IMR-90 (cell line): Measurements from ENCODE around the gene ILK. TPM values are rescaled to one million over a fixed set of nuclear protein-coding genes. Genes with fewer than 3 reads are reported as not detected.

ENCODE experiments used
- ATAC-seq: fragments of 200-7000 bp; cut with Tn5 transposase; 2 replicates; pipeline ENCODE4 v1.9.1; 2020; ENCODE audit warnings: low read depth, mild to moderate bottlenecking, moderate library complexity
- BruUV-seq: library from RNA; stranded (reverse); fragments of 400-500 nt; replicated peaks from 2 replicates; lab custom pipeline; 2021; lab: Mats Ljungman, UMichigan
- CTCF ChIA-PET: fragments of 300-600 bp; formaldehyde crosslinking; extraction: SDS; loops from one replicate; lab custom pipeline; 2021; ENCODE audit warnings: antibody characterized with exemption; lab: Yijun Ruan, JAX
- POLR2A ChIA-PET: fragments of 300-600 bp; sonication (Branson Sonifier 250); formaldehyde crosslinking; loops from one replicate; lab custom pipeline; 2022; ENCODE audit warnings: antibody characterized with exemption; ENCODE audit not compliant: unreplicated experiment; lab: Charles Lee
- DNase-seq: peaks from one replicate; pipeline ENCODE4 v3.0.0; 2013
- H2AFZ ChIP-seq: replicated peaks from 2 replicates; pipeline ENCODE3; 2013; ENCODE audit warnings: low read length, mild to moderate bottlenecking; ENCODE audit not compliant: poor library complexity
- H2AK5ac ChIP-seq: 2 replicates; pipeline ENCODE4 v1.6.1; 2013; ENCODE audit warnings: low read depth, low read length, inconsistent platforms
- H2AK9ac ChIP-seq: replicated peaks from 2 replicates; pipeline ENCODE3; 2013; ENCODE audit warnings: mild to moderate bottlenecking, low read depth, low read length, moderate library complexity; ENCODE audit not compliant: poor library complexity
- H2BK120ac ChIP-seq: 2 replicates; pipeline ENCODE4 v1.6.1; 2013; ENCODE audit warnings: low read depth, low read length, inconsistent platforms
- H2BK15ac ChIP-seq: 3 replicates; pipeline ENCODE4 v1.6.1; 2013; ENCODE audit warnings: low read depth, low read length, inconsistent platforms
- H2BK20ac ChIP-seq: 2 replicates; pipeline ENCODE4 v1.6.1; 2013; ENCODE audit warnings: low read depth, mild to moderate bottlenecking, inconsistent platforms, low read length, moderate library complexity
- H2BK5ac ChIP-seq: 2 replicates; pipeline ENCODE4 v1.6.1; 2013; ENCODE audit warnings: mild to moderate bottlenecking, low read depth, low read length, inconsistent platforms; ENCODE audit not compliant: poor library complexity, severe bottlenecking
- H3K14ac ChIP-seq: replicated peaks from 2 replicates; pipeline ENCODE4 v1.6.1; 2013; ENCODE audit warnings: low read depth, low read length, inconsistent platforms
- H3K18ac ChIP-seq: 2 replicates; pipeline ENCODE4 v1.6.1; 2013; ENCODE audit warnings: low read depth, low read length, control low read depth
- H3K23ac ChIP-seq: 2 replicates; pipeline ENCODE4 v1.6.1; 2013; ENCODE audit warnings: low read depth, low read length, inconsistent platforms
- H3K27ac ChIP-seq: 2 replicates; pipeline ENCODE4 v1.5.1; 2013; ENCODE audit warnings: mild to moderate bottlenecking, control low read depth, low read length; ENCODE audit not compliant: insufficient read depth
- H3K27me3 ChIP-seq: 2 replicates; pipeline ENCODE4 v1.6.1; 2013; ENCODE audit warnings: low read length; ENCODE audit not compliant: control insufficient read depth, insufficient read depth
- H3K36me3 ChIP-seq: 2 replicates; pipeline ENCODE4 v1.6.1; 2013; ENCODE audit warnings: low read length, mixed read lengths; ENCODE audit not compliant: control insufficient read depth, insufficient read depth
- H3K4ac ChIP-seq: 2 replicates; pipeline ENCODE4 v1.6.1; 2013; ENCODE audit warnings: low read depth, low read length, inconsistent platforms
- H3K4me1 ChIP-seq: 2 replicates; pipeline ENCODE4 v1.6.1; 2013; ENCODE audit warnings: low read length, mixed read lengths; ENCODE audit not compliant: control insufficient read depth, insufficient read depth
- H3K4me2 ChIP-seq: 2 replicates; pipeline ENCODE4 v1.6.1; 2013; ENCODE audit warnings: low read depth, mild to moderate bottlenecking, control low read depth, low read length, moderate library complexity
- H3K4me3 ChIP-seq: 2 replicates; pipeline ENCODE4 v1.5.1; 2013; ENCODE audit warnings: low read depth, mild to moderate bottlenecking, control low read depth, low read length, moderate library complexity; ENCODE audit not compliant: insufficient read depth
- H3K56ac ChIP-seq: 2 replicates; pipeline ENCODE4 v1.6.1; 2013; ENCODE audit warnings: low read length, inconsistent platforms; ENCODE audit not compliant: insufficient read depth; ENCODE audit errors: extremely low read depth
- H3K79me1 ChIP-seq, 2 experiments: 2 replicates each; pipeline ENCODE4 v1.6.1; 2013; ENCODE audit warnings: low read length in 2 of 2, inconsistent platforms in 1 of 2, low read depth in 1 of 2
- H3K9ac ChIP-seq: 2 replicates; pipeline ENCODE4 v1.6.1; 2013; ENCODE audit warnings: low read depth, low read length, control low read depth
- H3K9me1 ChIP-seq: 2 replicates; pipeline ENCODE4 v1.6.1; 2013; ENCODE audit warnings: low read length, inconsistent platforms; ENCODE audit not compliant: insufficient read depth
- H3K9me3 ChIP-seq: 2 replicates; pipeline ENCODE4 v1.6.1; 2013; ENCODE audit warnings: low read length; ENCODE audit not compliant: control insufficient read depth, insufficient read depth
- H4K20me1 ChIP-seq: 2 replicates; pipeline ENCODE4 v1.6.1; 2013; ENCODE audit warnings: low read length, inconsistent platforms; ENCODE audit not compliant: insufficient read depth
- H4K5ac ChIP-seq: 2 replicates; pipeline ENCODE4 v1.6.1; 2013; ENCODE audit warnings: mild to moderate bottlenecking, low read depth, low read length, control low read depth
- H4K8ac ChIP-seq, 2 experiments: 2 replicates each; pipeline ENCODE4 v1.6.1; 2013; ENCODE audit warnings: low read depth in 2 of 2, low read length in 2 of 2, control low read depth in 1 of 2, inconsistent platforms in 1 of 2
- H4K91ac ChIP-seq: 2 replicates; pipeline ENCODE4 v1.6.1; 2013; ENCODE audit warnings: low read depth, low read length, inconsistent platforms; ENCODE audit not compliant: insufficient read depth
- CHD1 ChIP-seq: IDR thresholded peaks from 2 replicates; pipeline ENCODE4 v1.6.1; 2012; ENCODE audit warnings: low read depth, low read length, improper control_type of control experiment
- FOS ChIP-seq: fragments of 150-350 bp; IDR thresholded peaks from 2 replicates; pipeline ENCODE4 v1.6.1; 2016; ENCODE audit warnings: low read depth, low read length
- POLR2A ChIP-seq: IDR thresholded peaks from 2 replicates; pipeline ENCODE4 v1.6.1; 2012; ENCODE audit warnings: mild to moderate bottlenecking, low read depth, low read length
- RAD21 ChIP-seq: IDR thresholded peaks from 2 replicates; pipeline ENCODE4 v1.6.1; 2012; ENCODE audit warnings: low read length, improper control_type of control experiment
- RCOR1 ChIP-seq: IDR thresholded peaks from 2 replicates; pipeline ENCODE4 v1.6.1; 2012; ENCODE audit warnings: mild to moderate bottlenecking, low read length, improper control_type of control experiment; ENCODE audit not compliant: insufficient replicate concordance
- SMC3 ChIP-seq: fragments of 150-350 bp; IDR thresholded peaks from 2 replicates; pipeline ENCODE4 v1.6.1; 2016; ENCODE audit warnings: low read depth, mild to moderate bottlenecking, antibody characterized with exemption, low read length, moderate library complexity
- WGBS, 2 experiments: methylation state at CpG; one replicate each; pipeline versions ENCODE4 v1.1.5 to v1.1.7; 2013; ENCODE audit warnings: missing lambda C conversion rate in 2 of 2; ENCODE audit not compliant: insufficient read length in 1 of 2; ENCODE audit errors: extremely low coverage in 2 of 2; 5-methylcytosine and 5-hydroxymethylcytosine counted together
- dilution Hi-C: fragments of 300-500 bp; cut with HindIII; formaldehyde crosslinking; loops from one replicate; pipeline ENCODE4 v1.14.3; 2018; ENCODE audit warnings: low sequenced_read_pairs; ENCODE audit not compliant: unreplicated experiment
- in situ Hi-C: fragments of 300-500 bp; cut with MboI; formaldehyde crosslinking; loops from 3 replicates; pipeline ENCODE4 v1.14.3; 2019; ENCODE audit warnings: low sequenced_read_pairs, inconsistent platforms, mixed read lengths
- intact Hi-C: fragments of 100-400 bp; cut with micrococcal nuclease; formaldehyde crosslinking; loops from 2 replicates; pipeline ENCODE4 v1.10.0; 2022
- polyA plus RNA-seq, 3 experiments: library from polyadenylated mRNA; depleted of rRNA; stranded (reverse); fragments of >200 nt; gene quantifications; 2 replicates each; pipeline ENCODE4 v1.2.3, GENCODE V29; 2012; ENCODE audit warnings: low replicate concordance in 1 of 3
- total RNA-seq: library from RNA; depleted of rRNA; stranded (reverse); fragments of >200 nt; gene quantifications from 2 replicates; pipeline ENCODE4 v1.2.3, GENCODE V29; 2012
- TF ChIP-seq, protein P1 (sequence below): fragments of 150-350 bp; IDR thresholded peaks from 2 replicates; pipeline ENCODE4 v1.6.1; 2016; ENCODE audit warnings: low read depth, mild to moderate bottlenecking, low read length, moderate library complexity, borderline replicate concordance

ILK gene
- total and polyA plus RNA-seq, 2 of the 4 experiments (the other 2 are of a cell fraction), result 339 to 389 TPM

DNA sequence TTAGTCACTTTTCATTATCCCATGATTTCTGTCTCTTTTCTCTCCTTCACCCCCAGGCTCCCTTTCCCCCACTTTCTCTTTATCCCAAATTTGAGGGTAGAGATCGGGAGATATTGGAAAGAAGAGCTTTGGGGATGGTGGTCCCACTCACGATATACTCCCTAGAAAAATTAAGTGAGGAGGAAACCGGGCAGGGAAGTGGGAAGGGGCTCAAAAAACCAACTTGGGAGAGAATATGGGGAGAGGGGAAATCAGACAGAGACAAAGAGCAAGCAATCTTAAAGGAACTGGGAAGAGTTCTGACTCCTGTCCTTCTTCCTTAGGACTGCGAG, 53.0 kb downstream of the ILK start:
- Histone ChIP-seq H3K79me1 (peaks cover 3 to 17% of the 10 kb centered on the region in 2 experiments; a peak in 2 of 4 replicates), H3K4me2 (peak overlapping the region; percentile 98), H2AK9ac (peak overlapping the region; percentile 67), H4K91ac (peak overlapping the region; percentile 32), H3K14ac (peak overlapping the region; percentile 70; the same call in 1 of the 2 replicates), H2AFZ (peak overlapping the region; percentile 34), H2BK120ac (no peak overlapping the region), H3K9me3 (no peaks in the 10 kb centered on the region), H2BK15ac (no peak overlapping the region), H3K9ac (peak overlapping the region; percentile 99; the same call in 1 of the 2 replicates), H2AK5ac (peak overlapping the region; percentile 43), H3K27me3 (peaks cover 15% of the 10 kb centered on the region), H3K4me3 (no peak overlapping the region; the same call in 1 of the 2 replicates), H3K4me1 (peaks cover 5% of the 10 kb centered on the region), H3K56ac (no peak overlapping the region), H2BK20ac (no peak overlapping the region), H2BK5ac (no peak overlapping the region), H3K36me3 (no peaks in the 10 kb centered on the region), H4K20me1 (0 out of 2 replicates have a peak, but pooled peaks cover 3% of the 10 kb centered on the region), H3K18ac (no peak overlapping the region), H4K5ac (no peak overlapping the region; the same call in 1 of the 2 replicates), H3K27ac (no peak overlapping the region), H4K8ac (peak overlapping the region in 1 of 2 experiments; percentile 59; a peak in 1 of 4 replicates), H3K23ac (peak overlapping the region; percentile 18), H3K4ac (peak overlapping the region; percentile 85; the same call in 1 of the 2 replicates), H3K9me1 (peaks cover 16% of the 10 kb centered on the region)
- DNase-seq, result no peak
- intact Hi-C loops (no loop called here), in situ Hi-C loops (no loop called here), dilution Hi-C loops (no loop called here)
- CTCF ChIA-PET, result no interaction called here
- 0% methylated on average over 1 of the region's 4 CpGs; no CpG with 5 or more reads in 1 of the 2 experiments for WGBS, 2 experiments
- no TSS peak for BruUV-seq
- POLR2A ChIA-PET, result interaction anchor here (0.9 kb wide), 1 partner anchor 337 kb away, joined by 5 read pairs; no protein-coding TSS in a partner anchor
- ATAC-seq, result no peak
- TF ChIP-seq RCOR1 (no peak), FOS (no peak), RAD21 (no peak), SMC3 (no peak), POLR2A (no peak), CHD1 (no peak)
- TF ChIP-seq, protein P1, sequence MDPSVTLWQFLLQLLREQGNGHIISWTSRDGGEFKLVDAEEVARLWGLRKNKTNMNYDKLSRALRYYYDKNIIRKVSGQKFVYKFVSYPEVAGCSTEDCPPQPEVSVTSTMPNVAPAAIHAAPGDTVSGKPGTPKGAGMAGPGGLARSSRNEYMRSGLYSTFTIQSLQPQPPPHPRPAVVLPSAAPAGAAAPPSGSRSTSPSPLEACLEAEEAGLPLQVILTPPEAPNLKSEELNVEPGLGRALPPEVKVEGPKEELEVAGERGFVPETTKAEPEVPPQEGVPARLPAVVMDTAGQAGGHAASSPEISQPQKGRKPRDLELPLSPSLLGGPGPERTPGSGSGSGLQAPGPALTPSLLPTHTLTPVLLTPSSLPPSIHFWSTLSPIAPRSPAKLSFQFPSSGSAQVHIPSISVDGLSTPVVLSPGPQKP, result no peak
